GM10266 (cell line): ENCODE measurements around the gene SUSD6.

ENCODE experiments used
- DNase-seq: peaks from one replicate; pipeline ENCODE4 v3.0.0; 2012; ENCODE audit errors: extremely low spot score
- TF ChIP-seq, protein P1 (sequence below): IDR thresholded peaks from 2 replicates; pipeline ENCODE4 v1.5.1; 2012; ENCODE audit warnings: mild to moderate bottlenecking, low read depth; ENCODE audit not compliant: control insufficient read depth, insufficient read depth; ENCODE audit errors: missing control alignments

SUSD6 gene

DNA sequence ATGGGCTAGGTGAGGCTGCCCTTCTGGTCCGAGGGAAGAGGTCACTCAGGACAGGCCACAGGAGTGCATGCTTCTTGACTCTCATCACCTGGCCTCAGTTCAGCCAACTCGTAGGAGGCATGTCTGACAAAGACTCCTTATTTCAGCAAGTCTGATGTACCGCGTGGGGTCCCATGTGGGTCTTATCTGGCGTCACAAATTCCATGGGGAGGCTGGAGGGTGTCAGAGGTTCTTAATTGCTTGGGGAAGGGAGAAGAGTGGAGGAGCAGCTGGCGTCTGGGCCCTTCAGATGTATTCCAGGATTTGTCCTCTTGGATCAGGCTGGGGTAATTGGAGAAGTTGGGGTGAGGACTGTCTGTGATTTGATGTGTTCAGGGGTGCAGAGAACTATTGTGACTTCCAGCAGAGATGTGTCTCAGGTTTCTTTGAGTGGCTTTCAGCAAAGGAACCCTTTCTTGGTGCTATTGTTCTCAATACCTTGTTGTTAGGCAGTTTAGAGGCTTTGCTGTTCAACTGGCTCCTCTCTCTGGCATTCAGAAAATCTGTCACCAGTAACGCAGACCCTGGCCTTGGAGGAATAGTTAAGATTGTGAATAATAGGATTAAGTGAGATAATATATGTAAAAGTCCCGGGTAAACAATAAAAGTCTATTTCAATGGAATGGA is 60.1 kb downstream of the SUSD6 start:
- TF ChIP-seq, protein P1, sequence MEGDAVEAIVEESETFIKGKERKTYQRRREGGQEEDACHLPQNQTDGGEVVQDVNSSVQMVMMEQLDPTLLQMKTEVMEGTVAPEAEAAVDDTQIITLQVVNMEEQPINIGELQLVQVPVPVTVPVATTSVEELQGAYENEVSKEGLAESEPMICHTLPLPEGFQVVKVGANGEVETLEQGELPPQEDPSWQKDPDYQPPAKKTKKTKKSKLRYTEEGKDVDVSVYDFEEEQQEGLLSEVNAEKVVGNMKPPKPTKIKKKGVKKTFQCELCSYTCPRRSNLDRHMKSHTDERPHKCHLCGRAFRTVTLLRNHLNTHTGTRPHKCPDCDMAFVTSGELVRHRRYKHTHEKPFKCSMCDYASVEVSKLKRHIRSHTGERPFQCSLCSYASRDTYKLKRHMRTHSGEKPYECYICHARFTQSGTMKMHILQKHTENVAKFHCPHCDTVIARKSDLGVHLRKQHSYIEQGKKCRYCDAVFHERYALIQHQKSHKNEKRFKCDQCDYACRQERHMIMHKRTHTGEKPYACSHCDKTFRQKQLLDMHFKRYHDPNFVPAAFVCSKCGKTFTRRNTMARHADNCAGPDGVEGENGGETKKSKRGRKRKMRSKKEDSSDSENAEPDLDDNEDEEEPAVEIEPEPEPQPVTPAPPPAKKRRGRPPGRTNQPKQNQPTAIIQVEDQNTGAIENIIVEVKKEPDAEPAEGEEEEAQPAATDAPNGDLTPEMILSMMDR: no peak
- no peak for DNase-seq

DNA sequence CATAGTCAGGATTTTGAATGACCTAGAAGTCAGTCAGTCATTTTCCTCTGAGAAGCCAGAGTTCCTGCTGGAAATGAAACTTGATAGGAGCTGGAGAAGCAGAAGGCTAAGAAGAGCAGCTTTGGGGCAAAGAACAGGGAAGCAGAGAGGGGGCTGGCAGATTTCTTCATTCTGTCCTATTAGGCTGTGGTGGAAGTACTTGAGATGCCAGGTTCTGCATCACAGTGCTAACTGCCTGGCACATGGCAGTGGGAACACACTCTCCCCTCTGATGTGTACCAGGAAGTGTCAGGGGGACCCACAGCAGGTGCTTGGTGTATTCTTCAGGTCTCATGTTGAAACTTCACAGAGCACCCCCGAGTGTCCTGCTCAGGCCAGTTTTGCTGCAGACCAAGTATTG is 61.0 kb downstream of the SUSD6 start:
- TF ChIP-seq, protein P1: no peak
- DNase-seq: no peak

DNA sequence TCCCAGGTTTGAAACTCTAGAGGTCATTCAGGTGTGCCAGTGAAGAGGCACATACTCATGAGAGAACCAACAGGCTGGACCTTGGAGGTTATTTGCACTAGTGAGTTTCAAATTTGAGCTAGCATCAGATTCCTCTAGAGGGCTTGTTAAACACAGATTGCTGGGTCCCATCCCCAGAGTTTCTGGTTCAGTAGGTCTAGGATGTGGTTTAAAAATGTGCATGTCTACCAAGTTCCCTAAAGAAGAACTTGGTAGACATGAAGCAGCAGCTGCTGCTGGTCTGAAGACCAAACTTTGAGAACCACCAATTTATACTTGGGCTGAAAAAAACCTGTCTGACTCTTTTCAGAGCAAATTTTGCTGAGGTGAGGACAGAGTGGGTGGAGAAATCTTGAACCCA is 61.7 kb downstream of the SUSD6 start:
- DNase-seq: no peak
- TF ChIP-seq, protein P1: no peak

DNA sequence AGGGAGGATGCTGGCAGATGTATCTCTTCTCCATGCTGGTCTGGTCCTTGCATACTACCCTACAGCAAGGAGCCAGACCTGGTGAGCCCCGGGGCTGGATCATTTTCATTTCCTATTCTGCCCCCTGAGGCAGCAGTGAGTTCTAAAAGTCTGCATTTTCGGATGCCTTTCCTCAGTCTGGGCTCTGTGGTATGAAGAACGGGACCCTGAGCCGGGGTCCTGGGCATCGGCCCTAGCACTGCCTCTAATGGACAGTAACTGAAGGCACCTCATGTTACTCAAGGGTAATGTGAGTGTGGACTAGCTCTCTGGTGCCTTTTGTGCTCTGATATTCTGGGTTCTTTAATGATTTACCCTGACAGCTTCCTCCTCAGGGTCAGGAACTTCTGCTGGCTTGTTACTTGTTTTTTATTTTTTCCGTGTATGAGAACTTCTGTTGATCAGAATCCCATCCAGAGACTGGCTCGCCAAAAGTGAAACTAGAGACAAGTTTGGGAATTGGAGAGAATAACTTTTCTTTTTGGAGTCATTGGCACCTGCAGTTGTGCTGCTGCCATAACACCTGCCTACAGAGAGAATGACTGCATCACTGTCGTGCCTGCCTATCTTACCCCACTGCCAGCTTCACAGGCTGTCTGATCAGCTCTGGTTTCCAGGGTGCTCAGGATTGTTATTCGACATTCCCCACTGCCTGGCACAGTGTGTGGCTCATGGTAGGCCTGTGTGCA is 62.3 kb downstream of the SUSD6 start:
- DNase-seq: no peak
- TF ChIP-seq, protein P1: peak; percentile 22

DNA sequence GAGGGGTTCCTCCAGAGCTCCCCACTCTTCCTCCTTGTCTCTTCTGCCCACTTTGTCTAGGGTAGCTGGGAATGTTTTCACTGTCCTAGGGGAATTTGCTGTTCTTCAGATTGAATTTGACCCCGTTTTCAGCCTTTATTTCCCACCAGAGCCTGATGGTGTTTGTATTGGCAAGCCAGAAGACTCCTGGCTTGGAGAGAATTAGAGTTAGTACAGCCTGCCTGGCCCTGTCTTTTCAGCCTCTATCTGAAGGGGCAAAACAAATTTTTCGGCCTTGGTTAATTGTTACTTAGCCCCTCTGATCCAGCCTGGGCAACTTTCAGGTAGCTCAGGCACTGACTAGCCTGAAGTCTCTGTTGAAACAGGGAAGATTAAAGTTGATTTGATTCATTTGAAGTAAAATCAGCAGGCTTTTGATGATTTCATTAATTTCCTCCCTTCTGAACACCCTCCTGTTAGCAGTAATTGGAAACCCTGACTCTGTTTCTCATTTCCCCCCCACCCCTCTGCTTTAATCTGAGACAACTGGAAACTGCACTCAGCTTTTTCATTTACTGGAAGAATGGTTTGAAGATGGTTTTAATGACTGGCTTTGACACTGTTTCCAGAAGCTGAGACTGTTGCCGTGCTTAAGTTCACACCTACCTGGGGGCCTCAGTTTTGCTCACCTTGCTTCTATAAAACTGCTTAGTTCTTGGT is 63.3 kb downstream of the SUSD6 start:
- DNase-seq: no peak
- TF ChIP-seq, protein P1: no peak

DNA sequence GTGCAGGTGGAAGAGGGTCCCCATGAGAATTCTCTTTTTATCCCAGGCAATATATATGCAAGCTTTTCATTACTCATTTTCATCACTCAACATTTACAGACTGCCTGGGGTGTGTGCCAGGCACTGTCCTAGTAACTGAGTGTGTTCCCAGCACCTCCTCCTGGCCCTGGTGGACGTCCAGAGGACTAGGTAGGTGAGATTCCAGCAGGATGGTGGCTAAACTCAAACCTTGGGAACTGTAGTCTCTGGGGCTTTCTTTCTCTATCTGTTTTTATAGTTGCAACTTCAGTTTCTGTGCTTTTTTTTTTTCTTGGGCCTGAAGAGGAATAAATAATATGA is 63.8 kb downstream of the SUSD6 start:
- TF ChIP-seq, protein P1: no peak
- DNase-seq: no peak
